Sigmoid colon (tissue), 7 donors: ENCODE measurements around the gene INPP1. TPM values are rescaled to one million over a fixed set of nuclear protein-coding genes. Genes with fewer than 3 reads are reported as not detected.
"Not testable (repeated sequence)": the region's sequence is repeated elsewhere in the genome, so short reads cannot be mapped to it uniquely, and the experiment has no call there.

Source experiments
- DNase-seq: peaks from one replicate; pipeline ENCODE4 v3.0.0-alpha.2; 2019
- H3K27ac ChIP-seq, 4 donors: fragments of 200-600 bp; sonication (generic); one replicate each; pipeline ENCODE4 v1.5.1; 2016 to 2019; ENCODE audit warnings: mild to moderate bottlenecking in 1 of 4
- H3K27me3 ChIP-seq, 3 donors: fragments of 200-600 bp; sonication (generic); one replicate each; pipeline ENCODE4 v1.5.1; 2019; ENCODE audit warnings: mild to moderate bottlenecking in 1 of 3
- H3K36me3 ChIP-seq, 4 donors: fragments of 200-600 bp; sonication (generic); one replicate each; pipeline ENCODE4 v1.5.1; 2016 to 2019
- H3K4me1 ChIP-seq, 4 donors: fragments of 200-600 bp; sonication (generic); one replicate each; pipeline ENCODE4 v1.5.1; 2017 to 2019
- H3K4me3 ChIP-seq, 4 donors: fragments of 200-600 bp; sonication (generic); one replicate each; pipeline ENCODE4 v1.5.1; 2017 to 2019; ENCODE audit warnings: mild to moderate bottlenecking in 2 of 4, moderate library complexity in 1 of 4
- H3K9me3 ChIP-seq, 4 donors: fragments of 200-600 bp in 3 of 4; sonication (generic) in 3 of 4; one replicate each; pipeline versions ENCODE4 v1.5.1 to v1.6.1; 2013 to 2019
- CTCF ChIP-seq, 4 experiments: fragments of 450-650 bp in 3 of 4; fragments of 200-600 bp in 1 of 4; IDR thresholded peaks; one replicate each; pipeline ENCODE4 v1.5.1; 2016 to 2019; ENCODE audit warnings: antibody characterized with exemption in 4 of 4, mild to moderate bottlenecking in 3 of 4, moderate library complexity in 2 of 4
- EP300 ChIP-seq, 4 donors: sonication (generic); formaldehyde crosslinking; IDR thresholded peaks; one replicate each; pipeline ENCODE4 v1.6.1; 2017; ENCODE audit warnings: antibody characterized with exemption in 4 of 4
- POLR2A ChIP-seq, 2 donors: fragments of 450-650 bp; IDR thresholded peaks; one replicate each; pipeline ENCODE4 v1.6.1; 2016; ENCODE audit warnings: antibody characterized with exemption in 2 of 2, mild to moderate bottlenecking in 2 of 2, moderate library complexity in 2 of 2
- POLR2AphosphoS5 ChIP-seq, 4 donors: sonication (generic); formaldehyde crosslinking; IDR thresholded peaks; one replicate each; pipeline ENCODE4 v1.6.1; 2017; ENCODE audit warnings: antibody characterized with exemption in 4 of 4
- WGBS, 2 donors: extraction: QIAGEN DNeasy Blood & Tissue Kit; methylation state at CpG; one replicate each; pipeline ENCODE4 v1.1.7; 2013; 5-methylcytosine and 5-hydroxymethylcytosine counted together
- intact Hi-C: fragments of 100-400 bp; cut with DNase I; formaldehyde crosslinking; loops from one replicate; pipeline ENCODE4 v1.15.1; 2023
- polyA plus RNA-seq, 3 donors: library from polyadenylated mRNA; stranded (reverse); fragments of 200-250 nt; gene quantifications; one replicate each; pipeline ENCODE4 v1.2.3, GENCODE V29; 2013
- total RNA-seq, 4 donors: library from RNA; depleted of rRNA; stranded (reverse); fragments of >200 nt; gene quantifications; one replicate each; pipeline ENCODE4 v1.1.0, GENCODE V29; 2016
- donor health status: healthy with polysubstance abuse.
- donor health status: Bipolar disorder and iron deficiency.
- donor health status: healthy.

The INPP1 gene
- total and polyA plus RNA-seq, 7 donors, result 12.5 to 46.2 (median 19.9) TPM

- H3K27ac ChIP-seq, result no peak overlapping the region
Measured at GRCh38 chr2:190335225-190335559, 8.2 kb upstream of the INPP1 start.

GRCh38 chr2:190335584-190335983 is 7.8 kb upstream of the INPP1 start:
- intact Hi-C loops, H3K27ac ChIP-seq, DNase-seq, H3K4me3 ChIP-seq, H3K36me3 ChIP-seq, H3K9me3 ChIP-seq, H3K27me3 ChIP-seq, H3K4me1 ChIP-seq: not testable (repeated sequence)
- WGBS, 2 donors, result 87 to 93% methylated on average over 4 of the region's 4 CpGs

More at GRCh38 chr2:190335225-190335559, 8.2 kb upstream of the INPP1 start:
- Histone ChIP-seq H3K36me3 (no peaks in the 10 kb centered on the region), H3K4me3 (no peak overlapping the region), H3K9me3 (no peaks in the 10 kb centered on the region), H3K4me1 (no peaks in the 10 kb centered on the region), H3K27me3 (no peaks in the 10 kb centered on the region)
- no peak for DNase-seq
- intact Hi-C loops, result no loop called here
- no peak for TF ChIP-seq POLR2A (IDR thresholded peaks at IDR 0.05)
- no peak for TF ChIP-seq POLR2AphosphoS5 (IDR thresholded peaks at IDR 0.05)
- no peak for TF ChIP-seq CTCF (IDR thresholded peaks at IDR 0.05)
- no peak for TF ChIP-seq EP300 (IDR thresholded peaks at IDR 0.05)

GRCh38 chr2:190336420-190336819 is 7.0 kb upstream of the INPP1 start:
- no peak overlapping the region for H3K4me3 ChIP-seq
- WGBS, 2 donors, result 95 to 98% methylated on average over 2 of the region's 2 CpGs
- H3K27ac ChIP-seq, result no peak overlapping the region
- H3K36me3 ChIP-seq, result no peaks in the 10 kb centered on the region
- DNase-seq, result no peak
- no peaks in the 10 kb centered on the region for H3K4me1 ChIP-seq
- H3K27me3 ChIP-seq, result no peaks in the 10 kb centered on the region
- intact Hi-C loops, result no loop called here
- no peaks in the 10 kb centered on the region for H3K9me3 ChIP-seq
- TF ChIP-seq EP300 (IDR thresholded peaks at IDR 0.05), result no peak
- no peak for TF ChIP-seq POLR2A (IDR thresholded peaks at IDR 0.05)
- TF ChIP-seq CTCF (IDR thresholded peaks at IDR 0.05), result no peak
- no peak for TF ChIP-seq POLR2AphosphoS5 (IDR thresholded peaks at IDR 0.05)

GRCh38 chr2:190338453-190338852 is 4.9 kb upstream of the INPP1 start:
- Histone ChIP-seq H3K27me3 (no peaks in the 10 kb centered on the region), H3K9me3 (no peaks in the 10 kb centered on the region), H3K27ac (peak overlapping the region in 1 of 4 donors; percentile 3), H3K4me1 (peaks cover 0 to 10% (median 0%) of the 10 kb centered on the region in 4 donors), H3K4me3 (no peak overlapping the region), H3K36me3 (no peaks in the 10 kb centered on the region)
- WGBS, 2 donors, result 89 to 90% methylated on average over 1 of the region's 1 CpG
- intact Hi-C loops, result no loop called here
- no peak for DNase-seq
- TF ChIP-seq POLR2AphosphoS5 (IDR thresholded peaks at IDR 0.05), result no peak

GRCh38 chr2:190339394-190339793 is 4.0 kb upstream of the INPP1 start:
- Histone ChIP-seq H3K27me3 (no peaks in the 10 kb centered on the region), H3K27ac (no peak overlapping the region), H3K4me1 (peaks cover 0 to 12% (median 1%) of the 10 kb centered on the region in 4 donors), H3K36me3 (no peaks in the 10 kb centered on the region), H3K9me3 (no peaks in the 10 kb centered on the region), H3K4me3 (no peak overlapping the region)
- intact Hi-C loops, result no loop called here
- no peak for DNase-seq
- TF ChIP-seq EP300 (IDR thresholded peaks at IDR 0.05) (no peak), POLR2AphosphoS5 (IDR thresholded peaks at IDR 0.05) (no peak), CTCF (IDR thresholded peaks at IDR 0.05) (no peak), POLR2A (IDR thresholded peaks at IDR 0.05) (no peak)
- 90 to 94% methylated on average over 1 of the region's 1 CpG for WGBS, 2 donors

GRCh38 chr2:190340369-190340768 is 3.0 kb upstream of the INPP1 start:
- 27 to 58% methylated on average over 2 of the region's 2 CpGs for WGBS, 2 donors
- intact Hi-C loops, result loop anchor here (10.0 kb wide), 1 partner anchor 304 kb away; the partner anchor contains the start of gene NAB1
- Histone ChIP-seq H3K27ac (no peak overlapping the region), H3K36me3 (no peaks in the 10 kb centered on the region), H3K9me3 (no peaks in the 10 kb centered on the region), H3K4me1 (peaks cover 0 to 21% (median 11%) of the 10 kb centered on the region in 4 donors), H3K27me3 (no peaks in the 10 kb centered on the region), H3K4me3 (no peak overlapping the region)
- TF ChIP-seq EP300 (IDR thresholded peaks at IDR 0.05) (no peak), CTCF (IDR thresholded peaks at IDR 0.05) (no peak), POLR2AphosphoS5 (IDR thresholded peaks at IDR 0.05) (no peak), POLR2A (IDR thresholded peaks at IDR 0.05) (no peak)
- DNase-seq, result no peak
